A673 (cell line): ENCODE measurements around the gene IL18.

ENCODE experiments used
- CTCF ChIP-seq: fragments of 300-800, 200-600 bp; sonication (generic); conservative IDR thresholded peaks from 2 replicates; pipeline ENCODE4 v1.5.1; 2017; ENCODE audit warnings: low read depth, mild to moderate bottlenecking, antibody characterized with exemption, low read length, moderate library complexity, mixed read lengths
- EZH2 ChIP-seq: fragments of 200-600 bp; sonication (generic); IDR thresholded peaks from 2 replicates; pipeline ENCODE4 v1.6.1; 2017; ENCODE audit warnings: borderline replicate concordance, low read depth, mild to moderate bottlenecking, mixed read lengths, antibody characterized with exemption, low read length; ENCODE audit not compliant: poor library complexity, severe bottlenecking

- no peak for TF ChIP-seq EZH2
- no peak for TF ChIP-seq CTCF
These were observed 6.7 kb downstream of the IL18 start for GRCh38 chr11:112156956-112157766.
